Measurements from ENCODE around the gene FIP1L1.

FIP1L1 gene

GRCh38 chr4:53484911-53485657 lies 107.6 kb downstream of the FIP1L1 start:
- no peak for DNase-seq (ENCODE audit: extremely low read depth, low read depth)
- TF ChIP-seq CTCF (IDR thresholded peaks at IDR 0.05; ENCODE audit: low read depth, low read length), result no peak

- TF ChIP-seq CTCF (IDR thresholded peaks at IDR 0.05; ENCODE audit: low read depth, low read length), result no peak
Measured at GRCh38 chr4:53485658-53486040, 108.2 kb downstream of the FIP1L1 start.

GRCh38 chr4:53487766-53488165 lies 110.3 kb downstream of the FIP1L1 start:
- no peak for TF ChIP-seq CTCF (IDR thresholded peaks at IDR 0.05; ENCODE audit: low read depth, low read length)
- DNase-seq (ENCODE audit: extremely low read depth, low read depth), result no peak

More at GRCh38 chr4:53485658-53486040, 108.2 kb downstream of the FIP1L1 start:
- DNase-seq (ENCODE audit: extremely low read depth, low read depth), result no peak

DNA sequence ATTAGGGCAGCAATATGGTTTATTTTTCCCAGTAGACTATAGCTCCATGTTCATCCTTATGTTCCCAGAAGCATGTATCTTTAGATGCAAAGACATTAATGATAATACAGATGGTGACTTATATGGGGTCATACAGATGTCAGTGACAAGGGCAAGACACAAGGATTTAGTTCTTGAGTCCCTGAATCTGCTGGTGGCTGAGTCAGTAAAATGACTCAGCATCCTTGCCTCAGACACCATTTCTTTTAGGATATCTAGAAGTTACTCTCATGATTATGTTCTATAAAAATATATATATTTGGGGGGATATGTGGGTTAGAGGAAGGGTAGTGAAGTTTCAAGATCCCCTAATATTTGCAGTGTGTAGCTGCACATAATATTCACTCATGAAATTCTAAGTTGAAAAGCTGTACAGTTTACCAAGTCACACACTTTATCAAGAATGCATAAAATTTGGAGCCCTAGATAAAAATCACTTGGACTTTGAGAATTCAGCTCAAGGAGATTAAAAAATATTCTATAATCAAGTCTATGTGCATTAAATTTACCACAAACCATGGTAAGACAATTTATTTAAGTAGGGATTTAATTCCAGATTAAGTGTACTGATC lies 111.9 kb downstream of the FIP1L1 start:
- TF ChIP-seq CTCF (IDR thresholded peaks at IDR 0.05; ENCODE audit: low read depth, low read length), result no peak
- DNase-seq (ENCODE audit: extremely low read depth, low read depth), result no peak

GRCh38 chr4:53490161-53490956 lies 112.9 kb downstream of the FIP1L1 start:
- no peak for DNase-seq (ENCODE audit: extremely low read depth, low read depth)
- TF ChIP-seq CTCF (IDR thresholded peaks at IDR 0.05; ENCODE audit: low read depth, low read length), result no peak

GRCh38 chr4:53490965-53491622 lies 113.7 kb downstream of the FIP1L1 start:
- peak; percentile 95 for DNase-seq (ENCODE audit: extremely low read depth, low read depth)
- peak; percentile 75 for TF ChIP-seq CTCF (IDR thresholded peaks at IDR 0.05; ENCODE audit: low read depth, low read length)
